ENCODE results near the gene HHAT.

HHAT gene

GRCh38 chr1:210663730-210664573 lies 335.2 kb downstream of the HHAT start:
- no peaks in the 10 kb centered on the region for H3K27me3 ChIP-seq (ENCODE audit: control insufficient read depth, insufficient read depth, low read length)
- no peak overlapping the region for H3K4me3 ChIP-seq (ENCODE audit: low read length)
- no peaks in the 10 kb centered on the region for H3K4me1 ChIP-seq (ENCODE audit: control insufficient read depth, insufficient read depth, low read length)
- H3K9ac ChIP-seq (ENCODE audit: low read length), result no peak overlapping the region
- H3K36me3 ChIP-seq (ENCODE audit: control insufficient read depth, insufficient read depth, low read length), result no peaks in the 10 kb centered on the region
- H3K27ac ChIP-seq (ENCODE audit: low read depth, low read length), result no peak overlapping the region

DNA sequence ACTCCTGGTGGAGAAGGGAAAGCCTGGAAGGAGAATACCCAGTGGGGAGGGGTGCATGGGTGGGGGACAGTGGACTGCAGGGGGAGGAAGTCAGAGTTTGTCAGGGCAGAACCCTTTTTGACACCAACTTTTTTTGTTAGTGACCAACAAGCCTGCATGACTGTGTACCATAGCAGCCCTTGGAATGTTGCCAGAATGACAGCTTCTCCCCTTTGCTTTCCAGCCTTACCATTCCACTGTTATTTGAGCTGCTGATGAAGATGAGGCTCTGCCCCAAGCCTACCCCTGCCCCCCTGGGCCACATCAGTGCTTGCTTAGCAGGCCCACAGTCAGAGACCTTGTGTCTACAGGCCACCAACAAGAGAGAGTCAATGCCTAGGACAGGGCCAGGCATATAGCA lies 341.2 kb downstream of the HHAT start:
- Histone ChIP-seq H3K36me3 (ENCODE audit: control insufficient read depth, insufficient read depth, low read length) (no peaks in the 10 kb centered on the region), H3K4me1 (ENCODE audit: control insufficient read depth, insufficient read depth, low read length) (no peaks in the 10 kb centered on the region), H3K27me3 (ENCODE audit: control insufficient read depth, insufficient read depth, low read length) (no peaks in the 10 kb centered on the region), H3K9ac (ENCODE audit: low read length) (no peak overlapping the region), H3K4me3 (ENCODE audit: low read length) (no peak overlapping the region), H3K27ac (ENCODE audit: low read depth, low read length) (no peak overlapping the region)

GRCh38 chr1:210674151-210674550 lies 345.4 kb downstream of the HHAT start:
- Histone ChIP-seq H3K27me3 (ENCODE audit: control insufficient read depth, insufficient read depth, low read length) (no peaks in the 10 kb centered on the region), H3K4me3 (ENCODE audit: low read length) (no peak overlapping the region), H3K4me1 (ENCODE audit: control insufficient read depth, insufficient read depth, low read length) (no peaks in the 10 kb centered on the region), H3K27ac (ENCODE audit: low read depth, low read length) (no peak overlapping the region), H3K9ac (ENCODE audit: low read length) (no peak overlapping the region), H3K36me3 (ENCODE audit: control insufficient read depth, insufficient read depth, low read length) (no peaks in the 10 kb centered on the region)

DNA sequence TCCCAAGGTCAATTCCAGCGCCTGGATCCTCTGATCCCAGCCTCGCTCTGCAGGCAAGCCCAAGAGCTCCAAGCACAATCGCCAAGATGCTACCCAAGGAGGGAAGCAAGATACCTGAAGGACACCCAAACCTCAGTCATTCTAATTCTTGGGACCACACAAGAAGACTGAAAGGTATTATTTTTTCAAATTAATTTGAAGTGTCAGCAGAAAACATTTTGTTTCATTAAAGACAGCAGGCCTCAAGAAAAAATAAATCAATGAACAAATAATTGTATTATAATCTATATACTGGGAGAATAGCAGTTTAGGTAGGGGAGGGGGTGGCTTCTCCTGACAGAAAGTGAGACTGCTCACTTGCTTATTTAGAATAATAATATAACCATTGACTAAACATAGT lies 347.8 kb downstream of the HHAT start:
- H3K4me1 ChIP-seq (ENCODE audit: control insufficient read depth, insufficient read depth, low read length), result no peaks in the 10 kb centered on the region
- H3K36me3 ChIP-seq (ENCODE audit: control insufficient read depth, insufficient read depth, low read length), result no peaks in the 10 kb centered on the region
- H3K9ac ChIP-seq (ENCODE audit: low read length), result no peak overlapping the region
- no peaks in the 10 kb centered on the region for H3K27me3 ChIP-seq (ENCODE audit: control insufficient read depth, insufficient read depth, low read length)
- no peak overlapping the region for H3K4me3 ChIP-seq (ENCODE audit: low read length)
- no peak overlapping the region for H3K27ac ChIP-seq (ENCODE audit: low read depth, low read length)

GRCh38 chr1:210677533-210677932 lies 348.8 kb downstream of the HHAT start:
- Histone ChIP-seq H3K4me1 (ENCODE audit: control insufficient read depth, insufficient read depth, low read length) (no peaks in the 10 kb centered on the region), H3K4me3 (ENCODE audit: low read length) (no peak overlapping the region), H3K27me3 (ENCODE audit: control insufficient read depth, insufficient read depth, low read length) (no peaks in the 10 kb centered on the region), H3K9ac (ENCODE audit: low read length) (no peak overlapping the region), H3K27ac (ENCODE audit: low read depth, low read length) (no peak overlapping the region), H3K36me3 (ENCODE audit: control insufficient read depth, insufficient read depth, low read length) (no peaks in the 10 kb centered on the region)

GRCh38 chr1:210678306-210678705 lies 349.6 kb downstream of the HHAT start:
- Histone ChIP-seq H3K27me3 (ENCODE audit: control insufficient read depth, insufficient read depth, low read length) (no peaks in the 10 kb centered on the region), H3K36me3 (ENCODE audit: control insufficient read depth, insufficient read depth, low read length) (no peaks in the 10 kb centered on the region), H3K9ac (ENCODE audit: low read length) (no peak overlapping the region), H3K27ac (ENCODE audit: low read depth, low read length) (no peak overlapping the region), H3K4me3 (ENCODE audit: low read length) (no peak overlapping the region), H3K4me1 (ENCODE audit: control insufficient read depth, insufficient read depth, low read length) (no peaks in the 10 kb centered on the region)

- no peaks in the 10 kb centered on the region for H3K36me3 ChIP-seq (ENCODE audit: control insufficient read depth, insufficient read depth, low read length)
- H3K4me1 ChIP-seq (ENCODE audit: control insufficient read depth, insufficient read depth, low read length), result no peaks in the 10 kb centered on the region
- H3K27ac ChIP-seq (ENCODE audit: low read depth, low read length), result no peak overlapping the region
- no peaks in the 10 kb centered on the region for H3K27me3 ChIP-seq (ENCODE audit: control insufficient read depth, insufficient read depth, low read length)
- no peak overlapping the region for H3K9ac ChIP-seq (ENCODE audit: low read length)
- H3K4me3 ChIP-seq (ENCODE audit: low read length), result no peak overlapping the region
These were observed 352.5 kb downstream of the HHAT start for GRCh38 chr1:210681158-210681557.

GRCh38 chr1:210683403-210684047 lies 354.8 kb downstream of the HHAT start:
- no peak overlapping the region for H3K27ac ChIP-seq (ENCODE audit: low read depth, low read length)
- H3K36me3 ChIP-seq (ENCODE audit: control insufficient read depth, insufficient read depth, low read length), result no peaks in the 10 kb centered on the region
- no peaks in the 10 kb centered on the region for H3K4me1 ChIP-seq (ENCODE audit: control insufficient read depth, insufficient read depth, low read length)
- no peak overlapping the region for H3K4me3 ChIP-seq (ENCODE audit: low read length)
- no peaks in the 10 kb centered on the region for H3K27me3 ChIP-seq (ENCODE audit: control insufficient read depth, insufficient read depth, low read length)
- H3K9ac ChIP-seq (ENCODE audit: low read length), result no peak overlapping the region

GRCh38 chr1:210684466-210685294 lies 356.0 kb downstream of the HHAT start:
- Histone ChIP-seq H3K4me3 (ENCODE audit: low read length) (no peak overlapping the region), H3K4me1 (ENCODE audit: control insufficient read depth, insufficient read depth, low read length) (no peaks in the 10 kb centered on the region), H3K27me3 (ENCODE audit: control insufficient read depth, insufficient read depth, low read length) (no peaks in the 10 kb centered on the region), H3K27ac (ENCODE audit: low read depth, low read length) (no peak overlapping the region), H3K36me3 (ENCODE audit: control insufficient read depth, insufficient read depth, low read length) (no peaks in the 10 kb centered on the region), H3K9ac (ENCODE audit: low read length) (no peak overlapping the region)

- H3K4me1 ChIP-seq (ENCODE audit: control insufficient read depth, insufficient read depth, low read length), result no peaks in the 10 kb centered on the region
- H3K36me3 ChIP-seq (ENCODE audit: control insufficient read depth, insufficient read depth, low read length), result no peaks in the 10 kb centered on the region
- H3K27ac ChIP-seq (ENCODE audit: low read depth, low read length), result no peak overlapping the region
- no peak overlapping the region for H3K4me3 ChIP-seq (ENCODE audit: low read length)
- no peaks in the 10 kb centered on the region for H3K27me3 ChIP-seq (ENCODE audit: control insufficient read depth, insufficient read depth, low read length)
- no peak overlapping the region for H3K9ac ChIP-seq (ENCODE audit: low read length)
These were observed 356.6 kb downstream of the HHAT start for GRCh38 chr1:210685295-210685650.

DNA sequence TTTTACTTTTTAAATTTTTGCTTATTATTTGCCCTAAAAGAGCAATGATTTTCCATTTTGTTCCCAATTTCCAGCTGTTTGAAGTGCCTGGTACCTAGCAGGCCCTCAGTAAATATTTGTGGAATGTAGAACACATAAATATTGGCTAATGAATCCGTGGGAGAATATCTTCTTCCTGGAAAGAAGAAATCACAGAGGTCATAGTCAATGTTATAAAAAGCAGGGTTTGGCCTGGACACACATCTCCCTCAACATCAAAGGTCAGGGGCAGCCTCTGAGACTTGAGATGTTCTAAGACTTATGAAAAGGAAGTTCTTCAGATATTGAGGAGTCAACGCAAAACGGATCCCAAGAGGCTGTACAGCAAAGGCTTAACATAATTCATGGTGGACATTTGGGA lies 358.1 kb downstream of the HHAT start:
- Histone ChIP-seq H3K27ac (ENCODE audit: low read depth, low read length) (no peak overlapping the region), H3K9ac (ENCODE audit: low read length) (no peak overlapping the region), H3K4me3 (ENCODE audit: low read length) (no peak overlapping the region), H3K4me1 (ENCODE audit: control insufficient read depth, insufficient read depth, low read length) (no peaks in the 10 kb centered on the region), H3K27me3 (ENCODE audit: control insufficient read depth, insufficient read depth, low read length) (no peaks in the 10 kb centered on the region), H3K36me3 (ENCODE audit: control insufficient read depth, insufficient read depth, low read length) (no peaks in the 10 kb centered on the region)

DNA sequence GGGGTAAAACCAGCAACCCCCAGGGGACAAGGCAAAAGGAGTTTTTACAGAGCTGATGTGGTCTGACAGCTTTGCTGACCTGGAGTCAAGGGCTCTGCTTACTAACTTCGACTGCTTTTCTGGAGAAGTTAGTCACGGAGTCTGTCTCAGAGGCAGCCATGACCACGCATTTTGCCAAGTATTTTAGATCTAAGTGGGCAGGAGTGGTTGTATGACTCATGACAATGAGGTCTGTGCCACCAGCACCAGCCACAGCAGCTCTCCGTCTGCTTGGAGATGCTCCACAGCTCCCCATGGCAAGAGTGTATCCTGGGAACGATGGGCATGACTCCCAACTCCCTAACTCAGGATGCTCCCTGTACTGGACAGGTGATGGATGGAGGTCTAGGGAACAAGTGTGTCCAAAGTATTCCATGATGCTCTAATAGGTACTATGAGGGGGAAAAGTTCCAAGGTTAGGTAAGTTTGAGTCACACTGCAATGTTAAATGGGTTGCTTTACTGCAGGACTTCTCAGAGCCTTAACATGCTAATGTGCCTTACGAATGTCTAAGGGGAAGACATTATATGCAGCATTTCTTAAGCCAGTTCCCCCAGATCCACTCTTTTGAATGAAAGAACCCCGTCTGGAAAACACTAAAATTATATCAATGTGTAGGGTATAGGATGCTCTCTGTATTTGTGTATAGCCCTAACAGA lies 359.0 kb downstream of the HHAT start:
- H3K27me3 ChIP-seq (ENCODE audit: control insufficient read depth, insufficient read depth, low read length), result no peaks in the 10 kb centered on the region
- H3K4me1 ChIP-seq (ENCODE audit: control insufficient read depth, insufficient read depth, low read length), result no peaks in the 10 kb centered on the region
- no peak overlapping the region for H3K27ac ChIP-seq (ENCODE audit: low read depth, low read length)
- no peaks in the 10 kb centered on the region for H3K36me3 ChIP-seq (ENCODE audit: control insufficient read depth, insufficient read depth, low read length)
- H3K4me3 ChIP-seq (ENCODE audit: low read length), result no peak overlapping the region
- no peak overlapping the region for H3K9ac ChIP-seq (ENCODE audit: low read length)

Measured in rectal smooth muscle tissue (tissue), 1 donor.